Nephron (organoid): Measurements from ENCODE around the gene VWA5B1.

Experiments used
- H3K27ac Mint-ChIP-seq, 3 experiments: 2 replicates each; pipeline ENCODE4 v1.8.0; 2020; ENCODE audit warnings: mixed read lengths in 3 of 3, mild to moderate bottlenecking in 2 of 3, moderate library complexity in 1 of 3
- H3K27me3 Mint-ChIP-seq: 2 replicates; pipeline ENCODE4 v1.8.0; 2021; ENCODE audit warnings: low read depth, mild to moderate bottlenecking, moderate library complexity, mixed read lengths
- H3K36me3 Mint-ChIP-seq: 2 replicates; pipeline ENCODE4 v1.8.0; 2020; ENCODE audit warnings: low read depth, mixed read lengths
- H3K4me1 Mint-ChIP-seq: 2 replicates; pipeline ENCODE4 v1.8.0; 2020; ENCODE audit warnings: mixed read lengths
- H3K4me3 Mint-ChIP-seq, 3 experiments: 2 replicates each; pipeline ENCODE4 v1.8.0; 2020; ENCODE audit warnings: mild to moderate bottlenecking in 3 of 3, mixed read lengths in 3 of 3, moderate library complexity in 2 of 3
- H3K9me3 Mint-ChIP-seq: 2 replicates; pipeline ENCODE4 v1.8.0; 2020; ENCODE audit warnings: mixed read lengths
- CTCF ChIP-seq, 3 experiments: fragments of 200-600 bp; sonication (generic); IDR thresholded peaks; one replicate each; pipeline ENCODE4 v1.5.0; 2021; ENCODE audit warnings: antibody characterized with exemption in 3 of 3; ENCODE audit not compliant: unreplicated experiment in 3 of 3

VWA5B1 gene

GRCh38 chr1:20362856-20363255, 72.2 kb downstream of the VWA5B1 start:
- peaks cover 27% of the 10 kb centered on the region for H3K4me1 Mint-ChIP-seq
- TF ChIP-seq CTCF (IDR thresholded peaks at IDR 0.05; ENCODE audit: unreplicated experiment in 3 of 3) = no peak
- H3K4me3 Mint-ChIP-seq = no peak overlapping the region
- no peaks in the 10 kb centered on the region for H3K36me3 Mint-ChIP-seq
- peaks cover 94% of the 10 kb centered on the region for H3K27me3 Mint-ChIP-seq
- no peaks in the 10 kb centered on the region for H3K9me3 Mint-ChIP-seq
- no peak overlapping the region for H3K27ac Mint-ChIP-seq

- Mint-ChIP-seq H3K9me3 (no peaks in the 10 kb centered on the region), H3K36me3 (no peaks in the 10 kb centered on the region), H3K4me3 (peak overlapping the region; percentile 39 to 72 (median 52)), H3K27me3 (peaks cover 95% of the 10 kb centered on the region), H3K27ac (no peak overlapping the region), H3K4me1 (peaks cover 19% of the 10 kb centered on the region)
- TF ChIP-seq CTCF (IDR thresholded peaks at IDR 0.05; ENCODE audit: unreplicated experiment in 3 of 3) = no peak
Observed at GRCh38 chr1:20365421-20366055, 74.9 kb downstream of the VWA5B1 start.

- peak overlapping the region; percentile 39 to 72 (median 52) for H3K4me3 Mint-ChIP-seq
- H3K27ac Mint-ChIP-seq = no peak overlapping the region
- H3K4me1 Mint-ChIP-seq = peaks cover 19% of the 10 kb centered on the region
- TF ChIP-seq CTCF (IDR thresholded peaks at IDR 0.05; ENCODE audit: unreplicated experiment in 3 of 3) = no peak
- H3K36me3 Mint-ChIP-seq = no peaks in the 10 kb centered on the region
- peaks cover 95% of the 10 kb centered on the region for H3K27me3 Mint-ChIP-seq
- no peaks in the 10 kb centered on the region for H3K9me3 Mint-ChIP-seq
Observed at GRCh38 chr1:20366056-20366462, 75.4 kb downstream of the VWA5B1 start.

- Mint-ChIP-seq H3K27ac (no peak overlapping the region), H3K27me3 (peaks cover 95% of the 10 kb centered on the region), H3K9me3 (no peaks in the 10 kb centered on the region), H3K4me3 (peak overlapping the region; percentile 78 to 83 (median 82)), H3K36me3 (no peaks in the 10 kb centered on the region), H3K4me1 (peaks cover 19% of the 10 kb centered on the region)
- TF ChIP-seq CTCF (IDR thresholded peaks at IDR 0.05; ENCODE audit: unreplicated experiment in 3 of 3) = no peak
Observed at GRCh38 chr1:20366463-20367115, 75.9 kb downstream of the VWA5B1 start.

- Mint-ChIP-seq H3K4me1 (peaks cover 19% of the 10 kb centered on the region), H3K36me3 (no peaks in the 10 kb centered on the region), H3K27ac (no peak overlapping the region), H3K27me3 (peaks cover 95% of the 10 kb centered on the region), H3K9me3 (no peaks in the 10 kb centered on the region), H3K4me3 (peak overlapping the region; percentile 78 to 83 (median 82))
- peak; percentile 48 to 60 (median 54) for TF ChIP-seq CTCF (IDR thresholded peaks at IDR 0.05; ENCODE audit: unreplicated experiment in 3 of 3)
Observed at GRCh38 chr1:20367116-20367585, 76.5 kb downstream of the VWA5B1 start.
